Panc1 (cell line): Measurements from ENCODE around the gene SGO2. TPM values are rescaled to one million over a fixed set of nuclear protein-coding genes. Genes with fewer than 3 reads are reported as not detected.
"Not testable (repeated sequence)": the region's sequence is repeated elsewhere in the genome, so short reads cannot be mapped to it uniquely, and the experiment has no call there.

Experiments
- ATAC-seq: fragments of 200-7000 bp; cut with Tn5 transposase; 2 replicates; pipeline ENCODE4 v1.9.1; 2020; ENCODE audit warnings: mild to moderate bottlenecking, moderate library complexity
- BruUV-seq: library from RNA; stranded (reverse); fragments of 400-500 nt; replicated peaks from 2 replicates; lab custom pipeline; 2021; lab: Mats Ljungman, UMichigan
- CTCF ChIA-PET: fragments of 300-600 bp; sonication (Branson Sonifier 250); formaldehyde crosslinking; loops from one replicate; lab custom pipeline; 2022; ENCODE audit warnings: antibody characterized with exemption; lab: Charles Lee
- POLR2A ChIA-PET: fragments of 300-600 bp; sonication (Branson Sonifier 250); formaldehyde crosslinking; loops from one replicate; lab custom pipeline; 2022; ENCODE audit warnings: antibody characterized with exemption; lab: Charles Lee
- DNase-seq: peaks from one replicate; pipeline ENCODE4 v3.0.0-alpha.2; 2010; ENCODE audit warnings: low read depth, low spot score
- H3K27ac ChIP-seq: 2 replicates; pipeline ENCODE4 v1.5.1; 2011; ENCODE audit warnings: mild to moderate bottlenecking, low read length, inconsistent platforms
- H3K27me3 ChIP-seq: fragments of 200-500 bp; sonication (Bioruptor generic); 2 replicates; pipeline ENCODE4 v1.6.0; 2014; ENCODE audit warnings: low read length, inconsistent platforms; ENCODE audit not compliant: control insufficient read depth, insufficient read depth
- H3K36me3 ChIP-seq: fragments of 200-500 bp; sonication (Bioruptor generic); 2 replicates; pipeline ENCODE4 v1.5.1; 2014; ENCODE audit warnings: inconsistent platforms, mild to moderate bottlenecking, low read length, moderate library complexity; ENCODE audit not compliant: control insufficient read depth, insufficient read depth
- H3K4me1 ChIP-seq: 2 replicates; pipeline ENCODE4 v1.5.1; 2011; ENCODE audit warnings: inconsistent platforms, mild to moderate bottlenecking, low read length, moderate library complexity; ENCODE audit not compliant: control insufficient read depth, insufficient read depth
- H3K4me3 ChIP-seq, 2 experiments: 2 replicates each; pipeline ENCODE4 v1.5.1; 2011 to 2012; ENCODE audit warnings: low read depth in 2 of 2, low read length in 2 of 2, mild to moderate bottlenecking in 2 of 2, inconsistent platforms in 1 of 2, moderate library complexity in 1 of 2
- H3K9me3 ChIP-seq: fragments of 200-500 bp; sonication (Bioruptor generic); 2 replicates; pipeline ENCODE4 v1.5.1; 2014; ENCODE audit warnings: low read depth, mild to moderate bottlenecking, inconsistent platforms, low read length, moderate library complexity; ENCODE audit not compliant: control insufficient read depth, insufficient read depth
- POLR2AphosphoS5 ChIP-seq: IDR thresholded peaks from 2 replicates; pipeline ENCODE4 v1.6.1; 2012; ENCODE audit warnings: mild to moderate bottlenecking, low read depth, low read length, moderate library complexity
- REST ChIP-seq, 2 experiments: IDR thresholded peaks; 2 replicates each; pipeline ENCODE4 v1.6.1; 2011 to 2012; ENCODE audit warnings: low read depth in 2 of 2, control low read depth in 1 of 2, low read length in 1 of 2, mild to moderate bottlenecking in 1 of 2, moderate library complexity in 1 of 2; ENCODE audit not compliant: insufficient read depth in 1 of 2
- SIN3A ChIP-seq: IDR thresholded peaks from 2 replicates; pipeline ENCODE4 v1.6.1; 2012; ENCODE audit warnings: low read depth, mild to moderate bottlenecking, low read length, moderate library complexity, borderline replicate concordance; ENCODE audit not compliant: insufficient read depth
- TCF7L2 ChIP-seq: IDR thresholded peaks from 2 replicates; pipeline ENCODE4 v1.6.1; 2011; ENCODE audit warnings: mild to moderate bottlenecking, low read depth, low read length, inconsistent platforms
- in situ Hi-C: cut with HindIII; loops from 2 replicates; pipeline ENCODE4 v1.10.0; 2016; ENCODE audit warnings: low sequenced_read_pairs, low pct_unique_long_range_greater_than_20kb
- intact Hi-C: fragments of 100-400 bp; cut with micrococcal nuclease; formaldehyde crosslinking; loops from one replicate; pipeline ENCODE4 v1.10.0; 2022; ENCODE audit not compliant: unreplicated experiment
- total RNA-seq: library from RNA; stranded (reverse); gene quantifications from one replicate; pipeline ENCODE4 v1.2.1, GENCODE V29; 2021; ENCODE audit not compliant: unreplicated experiment
- TF ChIP-seq, protein P1 (sequence below): fragments of 450-650 bp; IDR thresholded peaks from 2 replicates; pipeline ENCODE4 v1.5.1; 2017; ENCODE audit warnings: mild to moderate bottlenecking

The SGO2 gene
- total RNA-seq, 1 experiment from 2014 or later, result 34.0 TPM

- in situ Hi-C loops (no loop called here), intact Hi-C loops (no loop called here)
- POLR2A ChIA-PET, result no interaction called here
- no peak for ATAC-seq
- Histone ChIP-seq H3K27ac (no peak overlapping the region), H3K4me1 (no peaks in the 10 kb centered on the region), H3K9me3 (no peaks in the 10 kb centered on the region), H3K27me3 (no peaks in the 10 kb centered on the region), H3K4me3 (no peak overlapping the region), H3K36me3 (peaks cover 49% of the 10 kb centered on the region)
- no peak for DNase-seq
- TF ChIP-seq, protein P1, sequence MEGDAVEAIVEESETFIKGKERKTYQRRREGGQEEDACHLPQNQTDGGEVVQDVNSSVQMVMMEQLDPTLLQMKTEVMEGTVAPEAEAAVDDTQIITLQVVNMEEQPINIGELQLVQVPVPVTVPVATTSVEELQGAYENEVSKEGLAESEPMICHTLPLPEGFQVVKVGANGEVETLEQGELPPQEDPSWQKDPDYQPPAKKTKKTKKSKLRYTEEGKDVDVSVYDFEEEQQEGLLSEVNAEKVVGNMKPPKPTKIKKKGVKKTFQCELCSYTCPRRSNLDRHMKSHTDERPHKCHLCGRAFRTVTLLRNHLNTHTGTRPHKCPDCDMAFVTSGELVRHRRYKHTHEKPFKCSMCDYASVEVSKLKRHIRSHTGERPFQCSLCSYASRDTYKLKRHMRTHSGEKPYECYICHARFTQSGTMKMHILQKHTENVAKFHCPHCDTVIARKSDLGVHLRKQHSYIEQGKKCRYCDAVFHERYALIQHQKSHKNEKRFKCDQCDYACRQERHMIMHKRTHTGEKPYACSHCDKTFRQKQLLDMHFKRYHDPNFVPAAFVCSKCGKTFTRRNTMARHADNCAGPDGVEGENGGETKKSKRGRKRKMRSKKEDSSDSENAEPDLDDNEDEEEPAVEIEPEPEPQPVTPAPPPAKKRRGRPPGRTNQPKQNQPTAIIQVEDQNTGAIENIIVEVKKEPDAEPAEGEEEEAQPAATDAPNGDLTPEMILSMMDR, result no peak
- TF ChIP-seq REST (IDR thresholded peaks at IDR 0.05; ENCODE audit: insufficient read depth in 1 of 2, low read depth in 2 of 2, low read length in 1 of 2), result no peak
- TF ChIP-seq SIN3A, result no peak
- CTCF ChIA-PET, result no interaction called here
- BruUV-seq, result no TSS peak
These were observed 14.8 kb downstream of the SGO2 start for GRCh38 chr2:200540793-200541192.

DNA sequence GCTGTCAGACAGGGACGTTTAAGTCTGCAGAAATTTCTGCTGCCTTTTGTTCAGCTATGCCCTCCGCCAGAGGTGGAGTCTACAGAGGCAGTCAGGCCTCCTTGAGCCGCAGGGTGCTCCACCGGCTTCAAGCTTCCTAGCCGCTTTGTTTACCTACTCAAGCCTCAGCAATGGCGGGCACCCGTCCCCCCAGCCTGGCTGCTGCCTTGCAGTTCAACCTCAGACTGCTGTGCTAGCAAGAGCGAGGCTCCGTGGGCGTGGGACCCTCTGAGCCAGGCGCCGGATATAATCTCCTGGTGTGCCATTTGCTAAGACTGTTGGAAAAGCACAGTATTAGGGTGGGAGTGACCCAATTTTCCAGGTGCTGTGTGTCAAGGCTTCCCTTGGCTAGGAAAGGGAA is 40.6 kb downstream of the SGO2 start:
- H3K36me3 ChIP-seq, ATAC-seq, H3K4me3 ChIP-seq, H3K27me3 ChIP-seq, POLR2A ChIA-PET, in situ Hi-C loops, CTCF ChIA-PET, H3K9me3 ChIP-seq, H3K27ac ChIP-seq, DNase-seq, intact Hi-C loops, H3K4me1 ChIP-seq, BruUV-seq: not testable (repeated sequence)

DNA sequence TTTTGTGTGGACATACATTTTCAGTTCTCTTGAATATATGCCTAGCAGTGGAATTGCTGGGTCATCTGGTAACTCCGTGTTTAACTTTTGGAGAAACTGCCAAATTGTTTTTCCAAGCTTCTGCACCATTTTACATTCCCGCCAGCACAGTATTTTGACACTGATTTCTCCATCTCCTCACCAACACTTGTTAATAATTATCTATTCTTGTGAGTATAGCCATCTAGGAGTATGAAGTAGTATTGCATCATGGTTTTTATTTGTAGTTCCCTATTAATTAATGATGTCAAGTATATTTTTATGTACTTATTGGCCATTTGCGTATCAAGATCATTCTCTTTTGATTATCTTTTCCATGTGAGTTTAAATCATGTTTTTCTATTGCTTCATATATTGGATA is 41.9 kb downstream of the SGO2 start:
- no peak overlapping the region for H3K27ac ChIP-seq
- BruUV-seq, result no TSS peak
- H3K9me3 ChIP-seq, result no peaks in the 10 kb centered on the region
- ChIA-PET CTCF (no interaction called here), POLR2A (no interaction called here)
- H3K36me3 ChIP-seq, result peaks cover 9% of the 10 kb centered on the region; the same call in 1 of the 2 replicates
- in situ Hi-C loops, result no loop called here
- TF ChIP-seq, protein P1, result no peak
- TF ChIP-seq REST (IDR thresholded peaks at IDR 0.05; ENCODE audit: insufficient read depth in 1 of 2, low read depth in 2 of 2, low read length in 1 of 2) (no peak), POLR2AphosphoS5 (no peak), SIN3A (no peak), TCF7L2 (no peak)
- no peak overlapping the region for H3K4me3 ChIP-seq
- H3K4me1 ChIP-seq, result no peaks in the 10 kb centered on the region
- no peak for DNase-seq
- H3K27me3 ChIP-seq, result no peaks in the 10 kb centered on the region
- no peak for ATAC-seq
- intact Hi-C loops, result no loop called here
